Suprapubic skin (tissue), 4 donors: ENCODE data around the gene SPEM3. TPM values are rescaled to one million over a fixed set of nuclear protein-coding genes. Genes with fewer than 3 reads are reported as not detected.

Experiments used
- DNase-seq, 2 donors: peaks; one replicate each; pipeline ENCODE4 v3.0.0-alpha.2; 2019; ENCODE audit warnings: low spot score in 2 of 2
- H3K27ac ChIP-seq: fragments of 200-600 bp; sonication (generic); one replicate; pipeline ENCODE4 v1.5.1; 2019
- H3K27me3 ChIP-seq: fragments of 200-600 bp; sonication (generic); one replicate; pipeline ENCODE4 v1.5.1; 2019
- H3K36me3 ChIP-seq: fragments of 200-600 bp; sonication (generic); one replicate; pipeline ENCODE4 v1.5.1; 2019
- H3K4me1 ChIP-seq: fragments of 200-600 bp; sonication (generic); one replicate; pipeline ENCODE4 v1.5.1; 2019
- H3K4me3 ChIP-seq: fragments of 200-600 bp; sonication (generic); one replicate; pipeline ENCODE4 v1.5.1; 2019; ENCODE audit warnings: mild to moderate bottlenecking
- H3K9me3 ChIP-seq: fragments of 200-600 bp; sonication (generic); one replicate; pipeline ENCODE4 v1.5.1; 2019
- EP300 ChIP-seq: sonication (generic); formaldehyde crosslinking; IDR thresholded peaks from one replicate; pipeline ENCODE4 v1.6.1; 2017; ENCODE audit warnings: antibody characterized with exemption
- POLR2A ChIP-seq, 2 donors: fragments of 450-650 bp; IDR thresholded peaks; one replicate each; pipeline ENCODE4 v1.6.1; 2017; ENCODE audit warnings: antibody characterized with exemption in 2 of 2, mild to moderate bottlenecking in 2 of 2, moderate library complexity in 2 of 2
- POLR2AphosphoS5 ChIP-seq, 3 donors: sonication (generic); formaldehyde crosslinking; IDR thresholded peaks; one replicate each; pipeline ENCODE4 v1.6.1; 2017; ENCODE audit warnings: antibody characterized with exemption in 3 of 3
- WGBS: methylation state at CpG from one replicate; pipeline ENCODE4 v1.1.5; 2018; 5-methylcytosine and 5-hydroxymethylcytosine counted together
- total RNA-seq, 4 donors: library from RNA; depleted of rRNA; stranded (reverse); fragments of >200 nt; gene quantifications; one replicate each; pipeline ENCODE4 v1.1.0, GENCODE V29; 2016
- TF ChIP-seq, protein P1 (sequence below), 2 donors: fragments of 200-600 bp in 1 of 2; fragments of 450-650 bp in 1 of 2; sonication (generic) in 1 of 2; IDR thresholded peaks; one replicate each; pipeline ENCODE4 v1.5.1; 2016 to 2019; ENCODE audit warnings: antibody characterized with exemption in 2 of 2, mild to moderate bottlenecking in 1 of 2, moderate library complexity in 1 of 2

SPEM3 gene
- total RNA-seq, 4 donors from 2014 or later, result not detected

DNA sequence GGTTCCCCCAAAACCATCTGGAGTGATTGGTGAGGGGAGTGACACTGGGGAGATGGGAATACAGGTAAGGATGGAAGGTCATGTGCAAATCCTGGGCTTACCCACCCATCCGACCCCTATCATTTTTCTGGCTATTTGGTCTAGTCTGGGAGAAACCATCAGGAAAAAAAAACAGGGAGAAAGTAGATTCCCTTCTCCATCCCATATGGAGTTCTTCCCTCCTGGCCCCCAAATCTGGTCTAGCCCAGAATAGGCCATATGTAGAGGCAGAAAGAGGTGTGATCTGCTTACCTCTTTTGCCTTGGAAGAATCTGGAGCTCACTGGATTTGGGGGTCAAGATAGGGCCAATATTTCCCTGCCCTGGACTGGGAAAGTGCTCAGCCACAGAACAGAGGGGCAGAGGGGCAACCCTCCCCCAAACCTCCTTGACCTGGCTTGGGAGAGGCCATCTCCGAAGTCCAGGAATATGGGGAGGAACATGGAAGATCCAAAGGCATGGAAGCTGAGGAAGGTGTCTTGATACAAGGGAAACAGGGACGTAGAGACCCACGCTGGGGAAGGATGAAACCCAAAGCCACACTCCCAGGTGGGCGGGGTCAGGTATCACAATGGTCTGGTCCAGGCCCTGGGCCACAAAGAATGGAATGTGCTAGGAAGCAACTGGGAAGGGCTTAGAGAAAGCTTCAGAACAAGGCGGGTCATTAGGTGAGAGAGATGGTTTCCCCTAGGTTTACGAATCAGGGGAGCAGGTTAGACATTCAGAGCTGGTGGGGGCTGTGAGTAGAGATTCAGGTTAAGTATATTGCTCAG lies 32.4 kb downstream of the SPEM3 start:
- H3K27ac ChIP-seq, result no peak overlapping the region
- 90% methylated on average over 7 of the region's 7 CpGs for WGBS
- no peak for TF ChIP-seq EP300

DNA sequence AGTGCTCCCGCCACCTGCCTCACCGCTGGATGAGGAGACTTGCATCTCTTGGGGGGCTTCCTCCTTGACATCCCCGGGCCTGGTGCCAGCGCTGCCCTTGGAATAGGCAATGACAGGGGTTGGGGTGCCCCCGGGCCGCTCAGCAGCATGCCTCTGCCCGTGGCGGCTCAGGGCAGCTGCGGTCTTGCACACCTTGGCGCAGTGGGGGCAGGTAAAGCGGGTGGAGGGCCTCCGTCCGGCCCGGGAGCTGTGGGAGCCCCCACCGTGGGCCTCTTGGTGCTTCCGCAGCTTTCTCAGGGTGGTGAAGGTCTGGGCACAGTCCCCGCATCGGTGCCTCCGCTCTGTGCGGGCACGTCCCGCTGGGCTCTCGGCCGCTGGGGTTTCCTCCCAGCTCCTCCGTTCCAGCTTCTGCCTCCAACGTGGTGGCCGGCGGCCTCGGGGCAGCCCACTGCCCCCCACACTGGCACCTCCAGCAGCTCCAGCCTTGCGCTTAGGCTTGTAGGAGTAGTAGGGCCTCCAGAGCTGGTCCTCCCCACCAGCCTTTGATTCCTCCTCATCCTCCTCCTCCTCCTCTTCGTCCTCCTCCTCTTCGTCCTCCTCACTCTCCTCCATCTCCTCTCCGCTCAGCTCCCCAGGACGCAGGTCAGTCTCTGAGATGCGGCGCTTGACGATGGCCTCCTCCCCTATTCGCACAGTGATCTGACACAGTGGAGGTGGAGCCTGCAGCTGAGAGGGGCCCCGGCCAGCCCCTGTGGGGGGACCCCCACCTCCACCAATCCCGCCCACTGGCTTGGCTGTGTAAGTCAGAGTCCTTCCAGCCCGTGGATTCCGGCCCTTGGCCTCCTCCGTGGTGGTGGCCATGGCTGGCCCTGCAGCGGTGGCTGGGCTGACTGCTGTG lies 34.1 kb downstream of the SPEM3 start:
- H3K9me3 ChIP-seq, result no peaks in the 10 kb centered on the region
- DNase-seq, result no peak
- peaks cover 28% of the 10 kb centered on the region for H3K4me1 ChIP-seq
- H3K27me3 ChIP-seq, result no peaks in the 10 kb centered on the region
- no peak for TF ChIP-seq POLR2A (IDR thresholded peaks at IDR 0.05)
- TF ChIP-seq POLR2AphosphoS5 (IDR thresholded peaks at IDR 0.05), result no peak
- TF ChIP-seq EP300, result no peak
- TF ChIP-seq, protein P1, sequence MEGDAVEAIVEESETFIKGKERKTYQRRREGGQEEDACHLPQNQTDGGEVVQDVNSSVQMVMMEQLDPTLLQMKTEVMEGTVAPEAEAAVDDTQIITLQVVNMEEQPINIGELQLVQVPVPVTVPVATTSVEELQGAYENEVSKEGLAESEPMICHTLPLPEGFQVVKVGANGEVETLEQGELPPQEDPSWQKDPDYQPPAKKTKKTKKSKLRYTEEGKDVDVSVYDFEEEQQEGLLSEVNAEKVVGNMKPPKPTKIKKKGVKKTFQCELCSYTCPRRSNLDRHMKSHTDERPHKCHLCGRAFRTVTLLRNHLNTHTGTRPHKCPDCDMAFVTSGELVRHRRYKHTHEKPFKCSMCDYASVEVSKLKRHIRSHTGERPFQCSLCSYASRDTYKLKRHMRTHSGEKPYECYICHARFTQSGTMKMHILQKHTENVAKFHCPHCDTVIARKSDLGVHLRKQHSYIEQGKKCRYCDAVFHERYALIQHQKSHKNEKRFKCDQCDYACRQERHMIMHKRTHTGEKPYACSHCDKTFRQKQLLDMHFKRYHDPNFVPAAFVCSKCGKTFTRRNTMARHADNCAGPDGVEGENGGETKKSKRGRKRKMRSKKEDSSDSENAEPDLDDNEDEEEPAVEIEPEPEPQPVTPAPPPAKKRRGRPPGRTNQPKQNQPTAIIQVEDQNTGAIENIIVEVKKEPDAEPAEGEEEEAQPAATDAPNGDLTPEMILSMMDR (IDR thresholded peaks at IDR 0.05), result no peak
- H3K36me3 ChIP-seq, result peaks cover 30% of the 10 kb centered on the region
- H3K27ac ChIP-seq, result no peak overlapping the region
- no peak overlapping the region for H3K4me3 ChIP-seq
- 86% methylated on average over 11 of the region's 44 CpGs for WGBS

More for the DNA sequence above, 32.4 kb downstream of the SPEM3 start:
- no peak for DNase-seq
- H3K4me1 ChIP-seq, result peaks cover 26% of the 10 kb centered on the region
- no peaks in the 10 kb centered on the region for H3K27me3 ChIP-seq
- no peaks in the 10 kb centered on the region for H3K9me3 ChIP-seq
- peaks cover 26% of the 10 kb centered on the region for H3K36me3 ChIP-seq
- H3K4me3 ChIP-seq, result no peak overlapping the region

DNA sequence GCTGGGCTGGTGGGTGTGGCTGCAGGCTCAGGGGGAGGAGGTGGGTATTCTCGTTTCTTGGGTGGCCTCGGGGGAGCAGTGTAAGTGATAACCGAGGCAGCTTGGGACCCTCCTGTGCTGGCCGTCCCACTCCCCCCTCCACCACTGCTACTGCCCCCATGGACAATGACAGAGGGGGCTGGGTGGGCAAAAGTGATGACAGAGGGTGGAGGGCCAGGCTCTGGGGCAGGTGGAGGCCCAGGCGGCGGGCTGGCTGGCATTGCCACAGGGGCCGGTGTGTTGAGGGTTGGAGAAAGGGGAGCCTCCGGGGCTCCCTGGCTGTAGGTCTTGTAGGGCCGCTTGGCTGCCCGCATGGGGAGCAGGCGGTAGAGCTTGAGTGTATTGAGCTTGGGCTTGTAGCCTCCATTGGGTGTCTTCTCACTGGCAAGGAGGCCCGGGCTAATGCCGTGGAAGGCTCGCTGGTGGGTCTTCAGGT lies 34.8 kb downstream of the SPEM3 start:
- Histone ChIP-seq H3K9me3 (no peaks in the 10 kb centered on the region), H3K4me1 (peaks cover 28% of the 10 kb centered on the region), H3K27me3 (no peaks in the 10 kb centered on the region), H3K4me3 (no peak overlapping the region), H3K27ac (peak overlapping the region; percentile 55), H3K36me3 (peaks cover 30% of the 10 kb centered on the region)
- DNase-seq, result no peak
- no peak for TF ChIP-seq POLR2A (IDR thresholded peaks at IDR 0.05)
- TF ChIP-seq, protein P1 (IDR thresholded peaks at IDR 0.05), result no peak
- TF ChIP-seq EP300, result no peak
- no peak for TF ChIP-seq POLR2AphosphoS5 (IDR thresholded peaks at IDR 0.05)
- 80% methylated on average over 11 of the region's 14 CpGs for WGBS

DNA sequence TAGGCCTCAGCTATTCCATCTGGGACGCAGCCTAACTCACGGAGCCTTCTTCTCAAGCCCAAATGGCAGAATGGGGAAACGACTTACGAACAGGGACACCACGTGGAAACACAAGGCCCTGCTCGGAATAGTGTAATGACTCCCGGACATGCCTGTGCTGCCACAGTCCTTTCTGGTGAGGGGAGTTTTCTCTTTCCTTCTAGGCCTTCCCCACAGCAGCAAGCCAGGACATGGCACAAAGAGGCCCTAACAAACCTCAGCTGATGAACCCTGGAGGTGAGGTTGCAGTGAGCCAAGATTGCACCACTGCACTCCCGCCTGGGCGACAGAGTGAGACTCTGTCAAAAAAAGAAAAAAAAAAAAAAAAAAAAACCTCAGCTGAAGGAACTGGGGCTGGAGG lies 35.4 kb downstream of the SPEM3 start:
- WGBS, result 70% methylated on average over 5 of the region's 9 CpGs
- no peak for TF ChIP-seq EP300
- H3K9me3 ChIP-seq, result no peaks in the 10 kb centered on the region
- DNase-seq, result no peak
- peaks cover 28% of the 10 kb centered on the region for H3K4me1 ChIP-seq
- H3K4me3 ChIP-seq, result no peak overlapping the region
- H3K27ac ChIP-seq, result peak overlapping the region; percentile 55
- no peaks in the 10 kb centered on the region for H3K27me3 ChIP-seq
- peaks cover 30% of the 10 kb centered on the region for H3K36me3 ChIP-seq

DNA sequence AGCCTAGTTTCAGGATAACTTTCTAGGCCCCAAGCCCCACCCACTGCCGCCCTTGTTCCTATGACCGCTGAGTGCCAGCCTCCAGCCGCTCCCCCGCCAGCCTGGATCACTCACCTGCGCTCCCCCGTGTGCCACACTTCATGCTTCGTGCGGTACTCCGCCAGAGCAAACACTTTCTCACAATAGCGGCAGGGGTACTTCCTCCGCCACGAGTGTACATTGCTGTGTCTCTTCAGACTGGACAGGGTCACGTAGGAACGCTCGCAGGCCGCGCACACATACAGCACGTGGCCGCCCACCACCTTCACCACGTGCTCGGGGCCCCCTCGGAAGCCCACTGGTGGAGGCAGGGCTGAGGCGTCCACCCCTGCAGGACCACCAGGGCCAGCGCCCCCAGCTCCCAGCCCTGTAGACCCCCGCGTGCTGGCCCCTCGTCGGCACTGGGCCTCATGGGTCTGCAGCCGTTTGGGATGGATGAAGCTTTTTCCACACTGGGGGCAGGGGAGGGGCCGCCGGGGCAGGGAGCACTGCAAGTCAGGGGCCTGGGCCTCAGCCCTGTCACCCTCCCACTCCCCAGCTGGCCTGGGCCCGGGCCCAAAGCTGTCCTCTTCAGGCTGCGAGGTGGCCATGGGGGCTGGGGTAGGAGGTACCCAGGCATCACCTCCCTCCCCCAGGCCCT lies 37.1 kb downstream of the SPEM3 start:
- Histone ChIP-seq H3K36me3 (peaks cover 30% of the 10 kb centered on the region), H3K4me1 (peaks cover 28% of the 10 kb centered on the region), H3K27ac (peak overlapping the region; percentile 25), H3K9me3 (no peaks in the 10 kb centered on the region), H3K4me3 (no peak overlapping the region), H3K27me3 (no peaks in the 10 kb centered on the region)
- DNase-seq, result no peak
- WGBS, result 95% methylated on average over 16 of the region's 33 CpGs
- TF ChIP-seq, protein P1 (IDR thresholded peaks at IDR 0.05), result no peak
- TF ChIP-seq POLR2AphosphoS5 (IDR thresholded peaks at IDR 0.05) (no peak), POLR2A (IDR thresholded peaks at IDR 0.05) (no peak)

DNA sequence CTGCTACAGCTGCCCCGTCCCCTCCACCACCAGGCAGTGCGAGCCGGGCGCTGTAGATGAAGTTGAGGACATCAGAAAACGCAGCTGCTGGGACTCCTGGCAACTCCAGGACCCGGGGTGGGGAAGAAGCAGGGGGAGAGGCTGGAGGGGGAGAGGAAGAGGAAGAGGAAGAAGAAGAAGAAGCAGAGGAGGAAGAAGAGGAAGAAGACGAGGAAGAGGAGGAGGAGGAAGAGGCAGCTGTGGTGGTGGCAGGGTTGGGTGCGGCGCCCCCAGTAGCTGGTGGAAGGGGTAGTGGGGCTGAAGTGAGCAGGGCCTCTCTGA lies 37.6 kb downstream of the SPEM3 start:
- H3K27me3 ChIP-seq, result no peaks in the 10 kb centered on the region
- peaks cover 30% of the 10 kb centered on the region for H3K36me3 ChIP-seq
- no peak for DNase-seq
- peak overlapping the region; percentile 25 for H3K27ac ChIP-seq
- no peaks in the 10 kb centered on the region for H3K9me3 ChIP-seq
- TF ChIP-seq, protein P1 (IDR thresholded peaks at IDR 0.05), result no peak
- TF ChIP-seq POLR2A (IDR thresholded peaks at IDR 0.05) (no peak), EP300 (no peak), POLR2AphosphoS5 (IDR thresholded peaks at IDR 0.05) (no peak)
- H3K4me3 ChIP-seq, result no peak overlapping the region
- H3K4me1 ChIP-seq, result peaks cover 28% of the 10 kb centered on the region
- WGBS, result 80% methylated on average over 9 of the region's 9 CpGs
